Cardiac fibroblast (primary cell): ENCODE measurements around the gene PEAK3.

Experiments
- DNase-seq, 2 donors: peaks; one replicate each; pipeline versions ENCODE4 v3.0.0 to v3.0.0-alpha.2; 2010; ENCODE audit warnings: low read depth in 2 of 2
- H3K4me3 ChIP-seq, 2 donors: replicated peaks in 1 of 2; 1 replicate in 1 of 2; 2 replicates in 1 of 2; pipeline ENCODE4 v1.5.1; 2011; ENCODE audit warnings: low read depth in 2 of 2, low read length in 2 of 2, mild to moderate bottlenecking in 2 of 2, moderate library complexity in 1 of 2
- TF ChIP-seq, protein P1 (sequence below): IDR thresholded peaks from one replicate; pipeline ENCODE4 v1.5.1; 2011; ENCODE audit warnings: low read depth, mild to moderate bottlenecking, low read length, inconsistent platforms

PEAK3 gene

DNA sequence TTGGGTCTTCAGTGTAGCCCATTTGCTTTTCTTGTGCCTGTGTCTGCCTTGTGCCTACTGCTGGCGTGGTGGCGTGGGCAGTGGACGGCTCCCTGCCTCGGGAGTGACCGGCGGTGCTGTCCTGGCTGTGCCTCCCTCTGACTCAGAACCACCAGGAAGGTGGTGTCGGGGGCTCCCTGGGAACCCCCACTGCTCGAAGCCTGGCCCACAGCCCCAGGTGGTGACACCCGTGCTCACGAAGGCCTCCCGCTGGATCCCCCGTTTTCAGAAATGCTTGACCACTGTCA, 37.9 kb downstream of the PEAK3 start:
- no peak overlapping the region for H3K4me3 ChIP-seq
- TF ChIP-seq, protein P1, sequence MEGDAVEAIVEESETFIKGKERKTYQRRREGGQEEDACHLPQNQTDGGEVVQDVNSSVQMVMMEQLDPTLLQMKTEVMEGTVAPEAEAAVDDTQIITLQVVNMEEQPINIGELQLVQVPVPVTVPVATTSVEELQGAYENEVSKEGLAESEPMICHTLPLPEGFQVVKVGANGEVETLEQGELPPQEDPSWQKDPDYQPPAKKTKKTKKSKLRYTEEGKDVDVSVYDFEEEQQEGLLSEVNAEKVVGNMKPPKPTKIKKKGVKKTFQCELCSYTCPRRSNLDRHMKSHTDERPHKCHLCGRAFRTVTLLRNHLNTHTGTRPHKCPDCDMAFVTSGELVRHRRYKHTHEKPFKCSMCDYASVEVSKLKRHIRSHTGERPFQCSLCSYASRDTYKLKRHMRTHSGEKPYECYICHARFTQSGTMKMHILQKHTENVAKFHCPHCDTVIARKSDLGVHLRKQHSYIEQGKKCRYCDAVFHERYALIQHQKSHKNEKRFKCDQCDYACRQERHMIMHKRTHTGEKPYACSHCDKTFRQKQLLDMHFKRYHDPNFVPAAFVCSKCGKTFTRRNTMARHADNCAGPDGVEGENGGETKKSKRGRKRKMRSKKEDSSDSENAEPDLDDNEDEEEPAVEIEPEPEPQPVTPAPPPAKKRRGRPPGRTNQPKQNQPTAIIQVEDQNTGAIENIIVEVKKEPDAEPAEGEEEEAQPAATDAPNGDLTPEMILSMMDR: no peak
- no peak for DNase-seq

DNA sequence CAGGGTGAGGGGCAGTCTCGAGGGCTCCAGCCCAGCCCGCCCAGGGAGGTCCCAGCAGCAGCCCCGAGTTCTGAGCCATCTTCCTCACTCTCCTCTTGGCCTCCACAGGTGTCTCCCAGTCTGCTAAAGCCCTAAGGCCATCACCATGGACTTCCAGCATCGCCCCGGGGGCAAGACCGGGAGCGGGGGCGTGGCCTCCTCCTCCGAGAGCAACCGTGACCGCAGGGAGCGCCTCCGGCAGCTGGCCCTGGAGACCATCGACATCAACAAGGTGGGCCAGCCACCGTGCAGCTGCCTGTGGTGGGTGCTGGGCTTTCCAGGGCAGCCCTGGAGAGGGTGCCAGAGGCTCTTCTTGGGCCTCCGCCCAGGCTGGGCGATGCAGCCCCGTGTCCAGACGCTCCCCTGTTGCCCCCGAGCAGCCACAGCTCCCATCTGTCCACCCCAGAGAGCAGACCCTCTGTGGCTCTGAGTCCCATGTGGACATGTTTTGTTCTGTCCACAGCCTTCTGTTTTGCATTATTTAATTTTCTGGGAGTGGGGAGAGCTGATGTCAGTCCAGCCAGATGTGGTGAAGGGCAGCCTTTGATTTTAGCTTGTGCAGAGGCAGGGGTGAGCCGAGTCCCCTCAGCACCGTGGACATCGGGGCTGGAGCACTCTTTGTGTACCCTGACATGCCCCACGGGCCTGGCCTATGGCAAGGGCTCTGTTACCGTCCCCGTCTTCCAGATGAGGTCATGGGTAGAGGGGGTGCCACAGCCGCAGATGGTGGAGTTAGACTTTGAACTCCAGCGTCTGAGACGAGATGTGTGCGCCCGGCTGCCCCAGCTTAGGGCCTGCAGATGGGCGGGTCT, 38.5 kb downstream of the PEAK3 start:
- H3K4me3 ChIP-seq: no peak overlapping the region
- TF ChIP-seq, protein P1: no peak
- DNase-seq: no peak

DNA sequence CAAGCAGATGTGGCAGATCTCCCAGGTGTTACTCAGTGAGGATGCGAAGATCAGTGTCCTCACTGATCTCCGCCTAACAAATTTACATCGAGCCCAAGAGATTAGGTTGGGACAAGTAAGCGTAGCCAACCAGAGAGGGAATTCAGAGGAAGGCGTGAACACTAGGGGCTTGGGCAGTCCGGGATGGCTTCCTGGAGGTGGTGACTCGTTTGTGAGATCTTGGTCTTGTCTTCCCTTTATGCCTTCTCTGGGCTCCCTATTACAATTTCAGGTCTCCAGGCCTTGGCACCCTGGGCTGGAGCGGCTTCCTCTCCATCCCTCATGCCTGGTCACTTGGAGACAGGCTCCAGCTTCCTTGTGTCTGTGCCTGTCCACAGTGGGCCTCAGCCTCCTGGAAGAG, 39.2 kb downstream of the PEAK3 start:
- TF ChIP-seq, protein P1: no peak
- no peak overlapping the region for H3K4me3 ChIP-seq
- no peak for DNase-seq

DNA sequence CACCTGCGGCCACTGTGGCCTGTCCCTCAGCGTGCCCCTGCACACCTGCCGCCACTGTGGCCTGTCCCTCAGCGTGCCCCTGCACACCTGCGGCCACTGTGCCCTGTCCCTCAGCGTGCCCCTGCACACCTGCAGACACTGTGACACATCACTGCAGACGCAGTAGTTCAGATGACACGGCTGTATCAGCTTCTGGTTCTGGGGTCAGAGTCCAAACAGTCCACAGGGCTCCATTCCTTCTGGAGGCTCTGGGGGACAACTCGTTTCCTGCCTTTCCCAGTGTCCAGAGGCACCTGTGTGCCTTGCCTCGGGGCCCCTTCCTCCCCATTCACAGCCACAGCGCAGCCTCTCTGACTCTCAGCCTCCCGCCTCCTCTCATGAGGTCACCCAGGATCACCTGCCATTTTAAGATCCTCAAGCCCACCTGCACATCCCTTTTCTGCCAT, 39.9 kb downstream of the PEAK3 start:
- DNase-seq: no peak
- TF ChIP-seq, protein P1: no peak
- no peak overlapping the region for H3K4me3 ChIP-seq

DNA sequence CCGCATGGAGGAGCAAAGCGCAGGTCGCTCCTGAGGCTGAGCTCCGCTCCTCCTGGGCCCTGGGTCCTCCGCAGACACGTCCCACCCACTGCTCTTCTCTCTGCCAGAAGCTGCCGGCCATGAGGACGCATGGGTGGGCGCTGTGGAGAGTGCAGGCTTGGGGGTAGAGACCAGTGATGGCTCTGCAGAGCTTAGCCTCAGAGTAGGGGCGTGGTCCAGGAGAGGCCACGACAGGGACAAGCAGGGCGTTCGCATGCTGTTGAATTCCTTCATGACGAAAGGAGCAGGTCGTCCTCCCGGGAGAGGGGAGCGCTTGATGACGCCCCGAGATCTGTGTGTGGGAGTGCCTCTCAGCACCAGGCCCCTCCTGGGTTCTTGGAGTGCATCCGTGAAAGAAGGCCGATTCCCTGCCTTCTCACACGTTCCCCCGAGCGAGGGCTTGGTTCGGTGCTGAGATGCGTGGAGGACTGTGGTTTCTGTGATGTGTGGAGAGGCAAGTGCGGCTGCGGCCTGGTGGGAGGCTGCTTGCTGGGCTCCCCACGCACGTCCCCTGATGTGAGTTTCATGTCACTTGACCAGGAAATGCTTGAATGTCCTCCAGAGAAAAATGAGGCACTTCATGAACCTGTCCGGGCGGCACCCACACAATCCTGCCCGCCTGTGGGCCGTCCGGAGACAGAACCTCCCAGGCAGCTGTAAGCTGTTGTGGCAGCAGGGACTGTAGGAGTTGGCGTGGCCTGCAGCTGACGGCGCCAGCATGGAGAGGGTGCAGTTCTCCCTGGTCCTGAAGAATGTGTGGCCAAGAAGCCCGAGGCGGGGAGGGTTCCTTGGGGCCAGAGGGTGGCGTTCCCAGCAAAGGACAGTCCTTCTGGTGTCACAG, 40.9 kb downstream of the PEAK3 start:
- no peak overlapping the region for H3K4me3 ChIP-seq
- DNase-seq: no peak
- TF ChIP-seq, protein P1: no peak

DNA sequence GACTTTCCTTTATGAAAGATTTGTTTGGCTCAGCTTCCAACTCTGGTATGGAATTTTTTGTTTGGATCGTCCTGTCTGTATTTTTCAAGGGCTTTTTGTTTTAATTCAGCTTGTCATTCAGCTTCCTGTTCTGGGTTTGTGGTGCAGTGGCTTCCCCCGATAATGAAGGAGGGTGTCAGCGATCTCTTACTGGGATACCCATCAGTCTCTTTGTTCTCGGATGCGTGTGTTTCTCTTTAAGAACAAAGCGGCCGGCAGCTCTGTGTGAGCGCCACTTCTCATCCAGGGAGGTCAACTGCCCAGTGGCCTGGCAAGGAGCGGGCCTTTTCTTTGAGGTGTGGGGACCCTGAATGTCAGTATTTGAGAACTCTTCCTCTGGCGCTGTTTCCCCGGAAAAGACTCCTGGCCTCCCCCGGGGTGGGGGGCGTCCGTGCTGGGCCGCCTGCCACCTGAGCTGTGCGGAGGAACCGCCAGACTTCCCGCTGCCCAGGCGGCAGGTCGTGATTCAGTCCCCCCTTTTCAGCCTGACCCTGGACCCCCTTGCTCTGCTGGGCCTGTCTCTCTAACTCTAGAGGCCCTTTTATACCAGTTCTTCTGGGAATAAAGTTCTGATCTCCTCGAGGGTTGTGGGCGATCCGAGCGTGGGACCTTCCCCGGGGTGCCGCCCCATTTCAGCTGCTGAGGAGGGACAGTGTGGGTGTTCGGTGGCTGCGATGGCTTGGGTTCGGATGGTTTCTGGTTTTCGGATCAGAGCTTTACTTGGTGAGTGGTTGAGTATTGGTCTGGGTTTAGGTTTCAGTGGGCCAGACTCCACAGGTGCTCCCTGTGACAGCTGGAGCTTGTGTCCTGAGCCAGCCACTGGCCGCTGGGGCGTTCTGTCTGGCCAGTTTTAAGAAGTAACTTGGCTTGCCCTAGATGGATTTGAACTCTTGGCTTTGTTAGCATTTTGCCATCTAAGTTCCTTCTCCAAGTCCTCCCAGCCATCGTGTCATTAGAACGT, 41.9 kb downstream of the PEAK3 start:
- H3K4me3 ChIP-seq: peak overlapping the region; percentile 48 to 59
- peak; percentile 56 to 61 for DNase-seq
- TF ChIP-seq, protein P1: no peak
